Psoas muscle (tissue), 8 donors: ENCODE measurements around the gene KCNA10. TPM values are rescaled to one million over a fixed set of nuclear protein-coding genes. Genes with fewer than 3 reads are reported as not detected.

Source experiments
- ATAC-seq, 4 donors: fragments of 200-7000 bp; cut with Tn5 transposase; one replicate each; pipeline ENCODE4 v1.9.1; 2020; ENCODE audit warnings: moderate library complexity in 3 of 4, mild to moderate bottlenecking in 2 of 4
- DNase-seq, 2 donors: peaks; one replicate each; pipeline ENCODE4 v3.0.0-alpha.2; 2020
- H3K27ac ChIP-seq: fragments of 200-600 bp; one replicate; pipeline ENCODE4 v1.8.0; 2022
- H3K27me3 ChIP-seq, 3 donors: fragments of 200-600 bp in 1 of 3; one replicate each; pipeline versions ENCODE4 v1.6.1 to v1.8.0; 2013 to 2022; ENCODE audit warnings: low read length in 2 of 3, mild to moderate bottlenecking in 2 of 3, moderate library complexity in 1 of 3; ENCODE audit not compliant: insufficient read depth in 3 of 3
- H3K36me3 ChIP-seq, 2 donors: fragments of 200-600 bp in 1 of 2; one replicate each; pipeline versions ENCODE4 v1.6.1 to v1.8.0; 2013 to 2022; ENCODE audit warnings: low read depth in 1 of 2, mild to moderate bottlenecking in 1 of 2, moderate library complexity in 1 of 2; ENCODE audit not compliant: insufficient read depth in 1 of 2
- H3K4me1 ChIP-seq: fragments of 200-600 bp; one replicate; pipeline ENCODE4 v1.8.0; 2022
- H3K4me3 ChIP-seq: fragments of 200-600 bp; one replicate; pipeline ENCODE4 v1.8.0; 2022; ENCODE audit warnings: mild to moderate bottlenecking
- H3K9me3 ChIP-seq: fragments of 200-600 bp; one replicate; pipeline ENCODE4 v1.8.0; 2022
- CTCF ChIP-seq: fragments of 200-600 bp; IDR thresholded peaks from one replicate; pipeline ENCODE4 v1.8.0; 2022; ENCODE audit warnings: antibody characterized with exemption
- WGBS, 3 donors: extraction: QIAGEN DNeasy Blood & Tissue Kit; methylation state at CpG; one replicate each; pipeline versions ENCODE4 v1.1.6 to v1.1.7; 2013; 5-methylcytosine and 5-hydroxymethylcytosine counted together
- intact Hi-C, 2 donors: fragments of 100-400 bp; cut with DNase I; formaldehyde crosslinking; loops; one replicate each; pipeline versions ENCODE4 v1.11.0 to v1.14.2; 2022
- polyA plus RNA-seq, 3 donors: library from polyadenylated mRNA; stranded (reverse); fragments of 200-250 nt; gene quantifications; one replicate each; pipeline ENCODE4 v1.2.3, GENCODE V29; 2013
- total RNA-seq, 4 donors: library from RNA; stranded (reverse); fragmentation: NEBNext Ultra II Directional in 2 of 4; extraction: Animal tissue kit (Norgen Biotek cat#: 25700) in 2 of 4; gene quantifications; one replicate each; pipeline versions ENCODE4 v1.2.1 to v1.2.4, GENCODE V29; 2021 to 2023
- donor health status: healthy with polysubstance abuse.
- donor health status: DM: no; HTN: no; CAD: no; lungs with moderate emphysema.
- donor health status: Bipolar disorder and iron deficiency.
- donor health status: healthy.
- donor health status: DM: yes; HTN: yes; CAD: no.
- donor health status: DM: no; HTN: no; CAD: no.
- donor health status: DM: no; HTN: no; CAD: no.
- donor health status: DM: yes; HTN: yes; CAD: no.

The KCNA10 gene
- total and polyA plus RNA-seq, 7 donors = not detected

- no peaks in the 10 kb centered on the region for H3K9me3 ChIP-seq
- intact Hi-C loops = no loop called here
- no peak for TF ChIP-seq CTCF
- WGBS, 3 donors = 66 to 71% (median 67%) methylated on average over 10 of the region's 10 CpGs
- no peaks in the 10 kb centered on the region for H3K4me1 ChIP-seq
- DNase-seq (no peak), ATAC-seq (no peak)
- H3K27ac ChIP-seq = no peak overlapping the region
- no peaks in the 10 kb centered on the region for H3K36me3 ChIP-seq
- H3K4me3 ChIP-seq = no peak overlapping the region
- no peaks in the 10 kb centered on the region for H3K27me3 ChIP-seq
Observed at GRCh38 chr1:110472546-110472945, 46.4 kb downstream of the KCNA10 start.

GRCh38 chr1:110471131-110471530 lies 47.8 kb downstream of the KCNA10 start:
- Histone ChIP-seq H3K4me3 (no peak overlapping the region), H3K9me3 (no peaks in the 10 kb centered on the region), H3K27ac (no peak overlapping the region), H3K36me3 (no peaks in the 10 kb centered on the region), H3K27me3 (no peaks in the 10 kb centered on the region), H3K4me1 (peaks cover 14% of the 10 kb centered on the region)
- WGBS, 3 donors = 64 to 78% (median 74%) methylated on average over 3 of the region's 3 CpGs
- intact Hi-C loops = no loop called here
- TF ChIP-seq CTCF = no peak
- ATAC-seq = no peak
- no peak for DNase-seq

Other genes with a start within 250 kb of the KCNA10 start
- gene RBM15, start 179.8 kb downstream of the KCNA10 start, total RNA-seq = 10 to 100 TPM; 18.9 to 32.0 (median 25.0) TPM
- 10 to 100 TPM in 1 of 3 donors, 1 to 10 TPM in 2; 1.9 to 22.4 (median 4.4) TPM for gene RBM15, start 179.8 kb downstream of the KCNA10 start, polyA plus RNA-seq
- 1 to 10 TPM in 2 of 4 donors, under 1 TPM in 2; 0.86 to 1.1 (median 1.0) TPM for gene SLC16A4, start 128.1 kb downstream of the KCNA10 start, total RNA-seq
- 1 to 10 TPM in 2 of 3 donors, under 1 TPM in 1; 0.79 to 4.3 (median 1.1) TPM for gene SLC16A4, start 128.1 kb downstream of the KCNA10 start, polyA plus RNA-seq
- gene LAMTOR5, start 111.5 kb downstream of the KCNA10 start, total RNA-seq = 100 to 1,000 TPM; 166 to 250 (median 207) TPM
- gene LAMTOR5, start 111.5 kb downstream of the KCNA10 start, polyA plus RNA-seq = 100 to 1,000 TPM; 348 to 541 (median 375) TPM
- under 1 TPM in 3 of 4 donors, not detected in 1; 0.15 to 0.21 (median 0.16) TPM for gene PROK1, start 68.0 kb downstream of the KCNA10 start, total RNA-seq
- gene PROK1, start 68.0 kb downstream of the KCNA10 start, polyA plus RNA-seq = 10 to 100 TPM in 1 of 3 donors, under 1 TPM in 2; 0.23 to 15.0 (median 0.68) TPM
- gene KCNA2, start 87.2 kb upstream of the KCNA10 start, total RNA-seq = 1 to 10 TPM in 1 of 4 donors, under 1 TPM in 3; 0.05 to 1.1 (median 0.64) TPM
- gene KCNA2, start 87.2 kb upstream of the KCNA10 start, polyA plus RNA-seq = under 1 TPM; 0.06 to 0.43 (median 0.14) TPM
- under 1 TPM in 3 of 4 donors, not detected in 1; 0.08 to 0.56 (median 0.16) TPM for gene KCNA3, start 155.8 kb upstream of the KCNA10 start, total RNA-seq
- not detected for gene KCNA3, start 155.8 kb upstream of the KCNA10 start, polyA plus RNA-seq